ENCODE measurements around the gene CHAF1B. TPM values are rescaled to one million over a fixed set of nuclear protein-coding genes. Genes with fewer than 3 reads are reported as not detected.
A peak's percentile ranks its signal among the peaks of the same experiment; 100 is the strongest.

Gene CHAF1B
- total and polyA plus RNA-seq, 9 of the 15 experiments (the other 6 are each of a cell fraction or from before 2014, with no cell fraction given): 7.5 to 36.8 (median 21.0) TPM

- TF ChIP-seq, protein P1, sequence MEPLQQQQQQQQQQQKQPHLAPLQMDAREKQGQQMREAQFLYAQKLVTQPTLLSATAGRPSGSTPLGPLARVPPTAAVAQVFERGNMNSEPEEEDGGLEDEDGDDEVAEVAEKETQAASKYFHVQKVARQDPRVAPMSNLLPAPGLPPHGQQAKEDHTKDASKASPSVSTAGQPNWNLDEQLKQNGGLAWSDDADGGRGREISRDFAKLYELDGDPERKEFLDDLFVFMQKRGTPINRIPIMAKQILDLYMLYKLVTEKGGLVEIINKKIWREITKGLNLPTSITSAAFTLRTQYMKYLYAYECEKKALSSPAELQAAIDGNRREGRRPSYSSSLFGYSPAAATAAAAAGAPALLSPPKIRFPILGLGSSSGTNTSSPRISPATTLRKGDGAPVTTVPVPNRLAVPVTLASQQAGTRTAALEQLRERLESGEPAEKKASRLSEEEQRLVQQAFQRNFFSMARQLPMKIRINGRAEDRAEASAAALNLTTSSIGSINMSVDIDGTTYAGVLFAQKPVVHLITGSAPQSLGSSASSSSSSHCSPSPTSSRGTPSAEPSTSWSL (CRISPR knock-in tag; IDR thresholded peaks at IDR 0.05; ENCODE audit: borderline replicate concordance): no peak
- TF ChIP-seq SNAPC5 (CRISPR knock-in tag; IDR thresholded peaks at IDR 0.05): no peak
These were observed 73.9 kb downstream of the CHAF1B start (continued) for GRCh38 chr21:36459098-36459497.

GRCh38 chr21:36460866-36461265, 75.7 kb downstream of the CHAF1B start:
- H2AFZ ChIP-seq (ENCODE audit: low read depth, low read length): no peak overlapping the region
- CTCF ChIA-PET (ENCODE audit: low intra/inter-chr PET ratio): no interaction called here
- H3K27me3 ChIP-seq (ENCODE audit: control insufficient read depth in 2 of 2, insufficient read depth in 2 of 2, low read length in 2 of 2): peaks cover 48 to 83% of the 10 kb centered on the region in 2 experiments
- FAIRE-seq: no peak
- H3K9me1 ChIP-seq (ENCODE audit: control insufficient read depth, insufficient read depth, low read length): no peaks in the 10 kb centered on the region
- 1% methylated on average over 16 of the region's 16 CpGs for WGBS (ENCODE audit: insufficient coverage, low coverage, missing lambda C conversion rate)
- no peak for ATAC-seq
- H3K27ac ChIP-seq (ENCODE audit: extremely low read depth, low read depth, low read length): no peak overlapping the region
- in situ Hi-C loops (cut with MboI) (no loop called here), intact Hi-C loops (cut with micrococcal nuclease) (no loop called here)
- POLR2A ChIA-PET: interaction anchor here (0.6 to 1.6 kb wide), 2 partner anchors 11 to 37 kb away, joined by 3 to 8 read pairs; no protein-coding TSS in a partner anchor
- H3K4me2 ChIP-seq (ENCODE audit: insufficient read depth, low read length): no peak overlapping the region
- H3K4me1 ChIP-seq (replicated peaks in 1 of 2; ENCODE audit: control insufficient read depth in 2 of 2, insufficient read depth in 2 of 2, low read length in 2 of 2): peaks cover 0 to 9% of the 10 kb centered on the region in 2 experiments; a peak in 1 of 5 replicates
- no peaks in the 10 kb centered on the region for H3K79me2 ChIP-seq (ENCODE audit: control insufficient read depth, insufficient read depth, low read length)
- no peak for DNase-seq (ENCODE audit: extremely low read depth in 1 of 4, low spot score in 3 of 4)
- no peaks in the 10 kb centered on the region for H3K9me3 ChIP-seq (replicated peaks; ENCODE audit: control insufficient read depth, insufficient read depth, low read depth, low read length)
- 0 out of 4 replicates have a peak overlapping the region, but pooled peaks of 1 of the 2 experiments have one; percentile 14 for H3K9ac ChIP-seq (ENCODE audit: insufficient read depth in 1 of 2, low read depth in 2 of 2, low read length in 2 of 2)
- H4K20me1 ChIP-seq (replicated peaks; ENCODE audit: control insufficient read depth, insufficient read depth, low read length): peaks cover 6% of the 10 kb centered on the region; the same call in 1 of the 2 replicates
- no peak for TF ChIP-seq ZNF76 (CRISPR knock-in tag; IDR thresholded peaks at IDR 0.05; ENCODE audit: borderline replicate concordance)
- no peak for TF ChIP-seq ZNF695 (CRISPR knock-in tag; IDR thresholded peaks at IDR 0.05)
- no peak for TF ChIP-seq REST (IDR thresholded peaks at IDR 0.05; ENCODE audit: borderline replicate concordance)
- TF ChIP-seq REST (CRISPR knock-in tag; IDR thresholded peaks at IDR 0.05; ENCODE audit: low read depth): no peak
- no peak overlapping the region for H3K4me3 ChIP-seq
- no peaks in the 10 kb centered on the region for H3K36me3 ChIP-seq (ENCODE audit: control insufficient read depth, insufficient read depth, low read length)
- BruUV-seq (replicated peaks): no TSS peak
